Activated T-cell treated with anti-CD3 and anti-CD28 coated beads for 48 hours (primary cell): ENCODE results near the gene SLC38A2.

Experiments
- DNase-seq: peaks from one replicate; pipeline ENCODE4 v3.0.0-alpha.2; 2020; ENCODE audit warnings: low read depth

The SLC38A2 gene

DNA sequence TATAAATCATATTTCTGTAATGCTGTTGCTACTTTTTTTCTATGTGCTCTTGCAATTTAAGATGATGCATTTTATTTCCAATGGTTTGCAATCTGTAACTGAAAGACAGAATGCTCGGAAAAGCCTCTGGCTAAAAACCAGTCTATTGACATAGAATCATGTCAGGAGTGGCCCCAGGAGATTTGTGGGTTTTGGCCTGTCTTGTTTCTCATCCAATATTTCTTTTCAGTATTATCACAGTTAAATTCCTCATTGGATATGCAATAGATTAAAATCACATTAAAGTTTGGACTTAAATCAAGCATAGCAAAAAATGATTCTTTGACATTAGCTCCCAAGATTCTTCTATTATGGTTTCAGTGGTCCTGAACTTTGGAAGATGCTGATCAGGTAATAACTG is 19.1 kb upstream of the SLC38A2 start:
- DNase-seq = no peak

DNA sequence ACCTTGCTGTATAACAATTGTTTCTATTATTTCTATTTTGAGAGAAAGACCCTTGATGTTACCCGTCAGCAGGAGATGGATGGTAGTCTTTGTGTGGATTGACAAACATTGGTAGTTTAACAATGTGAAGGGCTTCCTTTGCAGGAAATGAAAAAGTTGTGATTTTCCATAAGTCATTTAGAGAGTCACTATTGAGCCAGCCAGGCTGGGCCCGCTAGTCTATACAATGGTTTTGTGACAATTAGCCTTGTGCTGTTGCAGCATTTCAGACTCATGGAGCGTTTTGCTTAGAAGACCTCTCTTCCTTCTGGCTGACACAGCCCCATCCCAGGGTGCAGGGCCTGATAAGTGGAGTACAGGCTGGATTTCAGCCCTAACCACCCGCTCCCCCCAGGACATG is 18.3 kb upstream of the SLC38A2 start:
- DNase-seq = no peak

GRCh38 chr12:46390304-46390703 is 17.7 kb upstream of the SLC38A2 start:
- DNase-seq = no peak

GRCh38 chr12:46389031-46389616 is 16.6 kb upstream of the SLC38A2 start:
- no peak for DNase-seq

DNA sequence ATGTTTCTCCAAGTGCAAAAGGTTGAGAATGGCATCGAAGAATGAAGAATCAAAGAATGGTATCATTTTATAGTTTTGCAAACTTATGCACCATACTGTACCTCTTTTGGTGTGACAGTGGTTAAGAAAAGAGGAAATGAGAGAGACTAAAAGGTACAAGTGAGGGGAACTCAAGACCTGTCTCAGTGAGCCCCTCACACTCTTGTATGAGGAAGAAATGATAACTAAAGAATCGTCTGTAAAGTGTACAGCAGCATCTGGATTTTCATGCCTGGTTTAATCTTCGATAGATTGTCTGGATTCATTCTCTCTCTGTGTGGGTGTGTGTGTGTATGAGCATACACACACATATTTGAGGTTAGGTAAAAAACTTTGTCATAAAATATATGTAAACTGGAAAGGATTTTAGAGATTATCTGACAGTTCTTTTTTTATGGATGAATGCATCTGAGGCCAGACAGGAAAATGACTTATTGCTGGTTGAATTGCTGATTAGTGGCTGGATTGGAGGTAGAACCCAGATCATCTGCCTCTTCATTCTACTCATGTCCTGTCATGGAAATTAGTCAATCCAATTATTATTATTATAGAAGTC is 16.0 kb upstream of the SLC38A2 start:
- no peak for DNase-seq

DNA sequence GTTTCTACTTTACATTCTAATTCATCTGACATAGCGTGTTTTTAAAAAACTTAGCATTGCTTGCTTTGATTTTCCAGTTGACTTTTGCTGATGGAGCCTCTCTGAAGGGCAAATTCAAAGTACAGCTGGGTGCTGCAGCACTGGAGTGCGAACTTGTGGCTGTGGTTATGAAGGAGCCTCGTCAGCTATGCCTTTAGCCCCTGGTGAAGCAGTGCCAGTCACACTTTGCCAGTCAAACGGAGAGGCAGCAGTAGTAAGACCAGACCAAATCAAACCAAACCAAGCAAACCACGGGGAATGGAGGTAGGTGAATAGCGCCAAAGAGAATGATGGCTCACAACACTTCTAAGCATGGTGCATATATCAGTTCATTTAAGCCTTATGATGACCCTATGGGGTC is 15.1 kb upstream of the SLC38A2 start:
- DNase-seq = no peak

- DNase-seq = no peak
Observed at GRCh38 chr12:46386877-46387629, 14.5 kb upstream of the SLC38A2 start.

DNA sequence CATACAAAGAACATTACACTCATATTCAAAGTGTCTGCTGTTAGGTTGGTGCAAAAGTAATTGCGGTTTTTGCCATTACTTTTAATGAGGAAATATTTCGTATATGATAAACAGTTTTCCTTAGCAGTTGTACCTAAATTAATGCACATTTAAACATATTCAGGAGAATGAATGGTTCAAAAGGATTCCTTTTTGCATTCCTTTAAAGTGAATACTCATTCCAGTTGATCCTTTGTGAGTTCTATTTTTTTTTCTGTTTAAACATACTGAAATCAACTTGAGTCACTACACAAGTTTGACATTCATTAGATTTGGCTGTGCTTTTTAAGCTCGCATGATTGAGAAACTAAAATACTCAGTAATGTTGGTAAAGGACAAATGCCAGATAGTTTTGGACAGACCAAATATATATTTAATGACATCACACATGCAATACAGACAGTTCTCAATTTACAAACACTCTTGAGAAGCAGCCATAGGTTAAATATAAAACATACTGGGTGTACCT is 13.8 kb upstream of the SLC38A2 start:
- DNase-seq = no peak

- no peak for DNase-seq
Observed at GRCh38 chr12:46385438-46385837, 12.9 kb upstream of the SLC38A2 start.

- DNase-seq = no peak
Observed at GRCh38 chr12:46384451-46385309, 12.1 kb upstream of the SLC38A2 start.

GRCh38 chr12:46383654-46384450 is 11.3 kb upstream of the SLC38A2 start:
- peak; percentile 66 for DNase-seq

DNA sequence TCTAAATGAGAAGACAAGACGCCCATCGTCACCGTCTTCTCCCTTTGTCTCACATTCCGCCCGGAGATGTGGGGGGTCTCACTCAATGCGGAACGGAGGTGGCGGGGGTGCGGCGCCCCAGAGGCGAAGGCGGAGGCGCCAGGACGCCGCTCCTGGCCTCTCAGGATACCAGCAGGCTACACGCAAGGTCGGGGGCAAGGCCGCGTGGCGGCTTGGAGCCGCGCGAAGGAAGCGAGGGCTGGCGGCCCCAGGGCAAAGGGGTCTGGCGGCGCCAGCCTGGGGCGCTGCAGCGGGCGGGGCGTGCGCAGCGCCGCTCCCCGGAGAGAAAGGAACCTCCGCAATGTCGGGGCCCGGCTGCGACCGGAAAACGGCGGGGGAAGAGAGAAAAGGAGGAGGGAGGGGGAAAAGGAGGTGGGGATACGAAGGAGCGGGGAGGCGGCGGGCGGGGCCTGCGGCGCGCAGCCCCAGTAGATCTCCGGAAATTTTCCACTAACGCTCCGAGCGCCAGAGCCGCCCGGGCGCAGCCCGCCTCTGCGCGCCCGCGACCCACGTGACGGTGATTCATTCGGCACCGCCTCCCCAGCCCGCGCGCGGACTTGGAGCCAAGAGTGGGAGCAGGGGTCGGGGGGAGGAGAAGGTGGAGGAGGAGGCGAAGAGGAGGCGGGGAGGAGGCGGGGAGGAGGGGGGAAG is 10.5 kb upstream of the SLC38A2 start:
- DNase-seq = peak; percentile 93

DNA sequence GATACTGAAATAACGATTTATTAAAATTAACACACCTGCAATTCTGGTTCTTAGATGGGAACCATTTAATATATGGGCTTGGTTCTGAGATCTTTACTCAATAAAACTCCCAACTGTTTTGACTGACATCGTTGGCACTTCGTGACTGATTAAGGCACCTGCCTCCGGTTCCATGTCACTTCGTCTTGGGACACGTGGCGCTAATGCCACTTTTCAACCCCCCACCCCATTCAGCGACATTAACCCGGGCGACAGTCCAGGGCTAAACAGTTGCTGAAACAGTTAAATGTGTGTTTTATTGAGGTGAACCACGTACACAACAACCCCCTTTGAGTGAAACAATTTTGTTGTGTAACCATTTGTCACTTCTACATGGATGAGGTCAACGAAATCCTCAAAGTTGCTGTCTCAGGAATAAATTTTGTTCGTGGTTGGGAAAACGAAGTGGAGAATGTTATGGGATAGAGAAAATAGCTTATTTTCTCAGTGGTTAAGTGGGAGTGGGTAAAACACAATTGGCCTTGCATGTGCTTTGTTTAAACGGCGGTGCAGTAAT is 9.9 kb upstream of the SLC38A2 start:
- DNase-seq = no peak

GRCh38 chr12:46380881-46381280 is 8.3 kb upstream of the SLC38A2 start:
- DNase-seq = no peak

DNA sequence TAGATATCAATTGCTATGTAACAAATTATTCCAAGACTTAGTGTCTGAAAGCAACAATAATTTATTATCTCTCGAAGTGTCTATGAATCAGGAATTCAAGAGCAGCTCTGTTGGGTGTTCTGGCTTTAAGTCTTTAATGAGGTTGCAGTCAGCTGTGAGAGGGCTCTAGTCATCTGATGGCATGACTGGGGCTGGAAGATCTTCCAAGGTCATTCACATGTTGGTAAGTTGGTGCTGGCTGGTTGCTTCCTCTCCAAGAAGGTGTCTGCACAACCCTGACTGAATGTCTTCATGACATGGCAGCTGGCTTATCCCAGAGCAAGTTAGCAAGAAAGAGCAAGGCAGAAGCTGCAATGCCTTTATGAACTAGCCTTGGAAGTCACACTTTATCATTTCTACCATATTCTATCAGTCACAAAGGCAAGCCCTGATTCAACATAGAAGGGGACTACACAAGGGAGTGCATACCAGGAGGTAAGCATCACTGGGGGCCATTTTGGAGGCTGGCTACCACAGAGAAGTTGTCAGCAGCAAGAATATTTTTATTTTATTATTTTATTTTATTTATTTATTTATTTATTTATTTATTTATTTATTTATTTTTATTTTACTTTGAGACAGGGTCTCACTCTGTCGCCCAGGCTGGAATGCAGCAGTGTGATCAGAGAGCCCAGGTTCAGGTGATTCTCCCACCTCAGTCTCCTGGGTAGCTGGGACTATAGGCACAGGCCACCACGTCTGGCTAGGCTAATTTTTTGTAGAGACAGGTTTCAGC is 7.6 kb upstream of the SLC38A2 start:
- no peak for DNase-seq

GRCh38 chr12:46379352-46379751 is 6.8 kb upstream of the SLC38A2 start:
- no peak for DNase-seq

- DNase-seq = no peak
Observed at GRCh38 chr12:46378530-46378929, 6.0 kb upstream of the SLC38A2 start.

DNA sequence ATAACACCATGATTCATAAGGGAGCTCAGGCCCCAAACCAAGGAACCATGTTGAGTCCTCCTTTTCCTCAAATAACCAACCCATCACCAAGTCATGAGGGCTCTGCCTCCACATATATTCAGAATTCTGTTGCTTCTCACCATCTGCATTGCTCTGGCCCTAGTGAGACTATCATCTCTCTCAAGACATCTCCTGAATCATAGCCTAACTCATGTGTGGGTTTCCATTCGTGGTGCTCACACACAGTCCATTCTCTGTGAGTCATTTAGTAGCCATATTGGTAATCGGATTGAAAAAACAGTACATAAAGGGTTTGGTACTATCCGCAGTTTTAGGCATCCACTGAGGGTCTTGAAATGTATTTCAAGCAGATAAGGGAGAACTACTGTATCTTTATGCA is 5.1 kb upstream of the SLC38A2 start:
- DNase-seq = no peak

DNA sequence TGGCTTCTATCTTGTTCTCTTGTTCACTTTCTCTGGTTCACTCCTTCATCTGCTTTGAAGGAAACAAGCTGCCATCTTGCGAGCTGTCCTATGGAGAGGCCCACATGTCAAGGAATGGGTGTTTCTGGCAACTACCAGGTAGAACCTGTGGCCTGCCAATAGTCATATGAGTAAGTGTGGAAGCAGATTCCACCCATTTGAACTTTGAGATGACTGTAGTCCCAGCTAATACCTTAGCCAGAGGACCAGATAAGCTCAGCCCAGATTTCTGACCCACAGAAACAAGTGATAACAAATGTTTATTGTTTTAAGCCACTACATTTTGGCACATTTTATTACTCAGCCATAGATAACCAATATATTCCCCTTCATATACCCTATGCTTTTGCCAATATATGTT is 4.0 kb upstream of the SLC38A2 start:
- DNase-seq = no peak

DNA sequence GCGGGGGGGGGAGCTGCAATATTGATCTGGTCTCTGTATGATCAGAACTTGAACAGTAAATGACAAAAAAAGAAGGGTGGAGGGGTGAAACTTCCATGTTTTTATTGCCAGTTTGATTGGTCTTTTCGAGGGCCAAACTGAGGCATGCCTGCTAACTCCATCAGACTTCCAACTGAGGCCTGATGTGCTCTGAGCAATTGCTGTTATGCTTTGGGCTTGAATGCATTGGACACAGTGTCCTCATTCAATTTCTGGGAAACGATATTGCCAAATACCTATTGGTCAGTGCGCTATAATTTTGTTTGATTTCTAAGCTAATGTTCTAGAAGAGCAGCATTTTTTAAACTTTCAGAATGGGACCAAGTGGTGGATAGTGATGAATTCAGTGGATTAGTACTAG is 2.1 kb upstream of the SLC38A2 start:
- DNase-seq = no peak
